ENCODE measurements around the gene CALD1.

CALD1 gene

DNA sequence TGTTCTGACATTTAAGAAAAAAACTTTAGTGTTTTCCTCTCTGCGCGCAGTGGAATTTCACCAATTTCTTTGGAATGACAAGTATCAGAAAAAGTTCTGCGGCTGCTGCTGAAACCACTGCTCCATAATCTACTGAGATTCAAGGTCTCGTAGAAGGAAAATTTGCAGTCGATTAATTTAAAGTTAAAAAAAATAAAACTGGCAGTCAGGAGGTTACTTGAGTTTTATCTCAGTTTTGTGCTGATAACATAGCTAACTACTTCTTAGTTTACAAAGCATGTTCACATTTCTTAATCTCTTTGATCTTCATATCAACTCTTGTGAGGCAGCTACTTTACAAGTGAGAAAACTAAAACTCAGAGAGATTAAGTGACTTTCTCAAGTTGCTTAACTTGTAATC lies 18.2 kb upstream of the CALD1 start:
- DNase-seq (ENCODE audit: low read depth), result no peak

DNA sequence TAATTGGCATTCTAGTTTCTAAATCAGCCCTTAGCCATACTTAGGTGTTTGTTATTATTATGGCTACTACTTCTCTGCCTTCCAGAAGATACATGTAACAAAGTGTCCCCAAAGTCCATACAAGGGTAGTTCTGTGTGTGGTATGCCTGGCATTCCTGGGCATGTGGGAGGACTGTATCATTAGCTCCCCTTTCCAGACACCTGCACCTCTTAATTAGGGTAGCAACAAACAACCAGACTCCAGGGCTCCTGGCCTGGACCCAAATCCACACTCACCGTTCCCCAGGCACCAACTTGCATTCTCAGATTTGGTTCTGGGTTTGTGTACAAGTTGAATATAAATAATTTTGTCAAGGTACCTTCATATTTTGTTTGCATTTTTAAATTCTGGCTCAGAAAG lies 15.5 kb upstream of the CALD1 start:
- DNase-seq (ENCODE audit: low read depth), result no peak

DNA sequence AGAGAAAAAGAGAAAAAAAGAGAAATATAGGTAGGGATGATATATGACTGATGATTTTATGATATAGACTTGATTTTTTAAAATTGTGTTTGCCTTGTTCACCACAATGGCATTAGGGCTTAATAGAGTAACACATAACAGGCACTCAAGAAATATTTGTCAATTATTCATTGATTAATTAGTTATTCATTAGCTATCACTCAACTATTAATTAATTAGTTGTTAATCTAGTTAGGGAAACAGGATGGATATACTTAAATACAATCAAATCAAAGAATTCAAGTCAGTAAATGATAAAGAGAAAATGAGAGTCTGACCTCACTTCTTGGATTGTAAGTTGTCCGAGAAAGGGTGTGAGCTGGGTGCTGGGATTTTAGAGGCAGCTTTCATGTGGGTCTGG lies 15.1 kb upstream of the CALD1 start:
- no peak for DNase-seq (ENCODE audit: low read depth)

DNA sequence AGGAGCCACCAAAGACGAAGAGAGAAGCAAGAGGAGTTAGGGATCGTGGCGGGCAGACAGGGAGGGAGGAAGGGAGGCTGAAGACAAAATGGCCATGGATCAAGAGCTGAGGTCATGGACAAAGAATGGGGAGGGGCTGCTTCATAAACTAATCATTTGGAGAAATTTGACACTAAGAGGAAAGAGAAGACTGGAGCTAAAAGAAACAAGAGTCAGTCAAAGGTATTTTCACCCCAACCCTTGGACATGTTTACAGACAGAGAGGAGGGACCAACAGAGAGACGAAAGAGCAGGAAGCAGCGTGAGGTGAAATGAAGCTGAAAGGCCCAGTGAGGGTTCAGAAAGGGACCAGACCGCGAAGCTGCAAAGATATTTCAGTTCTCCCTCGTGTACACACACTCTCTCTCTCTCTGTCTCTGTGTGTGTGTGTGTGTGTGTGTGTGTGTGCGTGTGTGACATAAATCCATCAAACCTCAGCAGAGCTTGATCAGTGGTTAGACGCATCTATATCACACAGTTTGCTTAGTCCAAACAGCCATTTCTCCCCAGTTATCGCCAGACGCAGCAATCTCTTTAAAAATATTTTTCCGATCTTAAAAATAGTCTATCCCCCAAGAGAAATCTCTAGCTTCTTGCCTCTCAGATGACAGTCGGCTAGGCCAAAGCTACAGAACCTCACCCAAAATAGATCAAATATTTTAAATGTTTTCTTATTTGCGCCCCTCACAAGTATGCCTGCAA lies 12.5 kb upstream of the CALD1 start:
- DNase-seq (ENCODE audit: low read depth), result peak; percentile 66

DNA sequence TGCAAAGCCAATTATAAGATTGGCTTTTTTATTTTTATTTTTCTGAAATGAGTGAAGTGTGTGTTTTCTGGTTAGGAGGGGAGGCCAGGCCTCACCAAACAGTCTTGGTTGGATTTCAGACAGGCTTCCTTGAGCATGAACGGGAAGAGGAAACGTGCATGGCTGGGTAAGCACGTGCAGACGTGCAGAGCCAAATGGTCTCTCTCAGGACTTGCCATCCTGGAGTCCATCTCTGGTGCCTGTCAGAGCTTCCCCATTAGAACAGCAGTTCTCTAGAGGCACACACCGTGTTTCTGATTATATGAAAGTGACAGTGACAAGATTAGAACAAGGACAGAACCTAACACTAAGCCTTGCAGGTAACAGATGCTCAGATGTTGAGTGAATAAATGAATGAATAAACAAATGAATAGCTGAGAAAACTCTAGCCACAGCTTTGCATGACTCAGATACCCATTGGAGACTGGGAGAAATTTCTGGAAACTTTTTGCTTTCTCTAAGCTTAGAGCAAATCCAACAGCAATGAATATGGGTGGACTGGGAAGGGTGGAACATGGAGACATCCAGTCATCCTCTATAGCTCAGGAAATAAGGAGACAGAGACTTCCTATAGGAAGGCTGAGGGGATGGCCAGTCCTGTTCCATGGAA lies 11.8 kb upstream of the CALD1 start:
- no peak for DNase-seq (ENCODE audit: low read depth)

DNA sequence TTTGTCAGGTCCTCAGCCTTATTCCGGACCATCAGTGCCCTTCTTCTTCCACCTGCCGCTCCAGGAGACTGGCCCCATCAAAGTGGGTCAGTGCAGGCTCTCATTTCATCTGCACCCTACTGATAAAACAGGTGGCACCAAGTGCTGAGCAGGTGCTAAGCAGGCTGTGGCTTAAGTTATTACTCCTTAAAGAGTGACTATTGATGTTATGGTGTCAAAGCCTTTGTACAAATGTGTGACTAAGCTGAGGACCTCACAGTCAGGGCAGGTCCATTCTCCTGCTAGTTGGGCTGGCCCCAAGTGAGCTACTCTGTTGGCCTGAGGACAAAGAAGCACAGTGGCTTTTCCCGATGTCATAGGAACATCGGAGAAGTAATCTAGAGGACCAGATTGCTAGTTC lies 11.2 kb upstream of the CALD1 start:
- DNase-seq (ENCODE audit: low read depth), result no peak

DNA sequence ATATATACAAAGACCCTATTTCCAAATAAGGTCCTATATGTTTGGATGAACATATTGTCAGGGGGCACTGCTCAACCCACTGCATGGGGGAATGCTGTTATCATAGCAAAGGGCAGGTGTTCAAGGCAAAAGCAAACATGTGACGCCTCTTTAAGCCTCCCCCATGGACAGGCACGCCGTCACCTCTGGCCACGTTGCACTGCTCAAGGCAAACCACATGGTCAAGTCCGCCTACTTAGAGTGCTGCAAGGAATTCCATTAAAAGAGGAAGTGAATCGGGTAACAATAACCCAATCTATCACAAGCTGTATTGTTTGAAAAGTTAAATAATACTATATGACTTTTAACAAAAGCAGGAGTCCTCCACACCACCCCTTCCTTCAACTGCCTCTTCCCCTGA lies 8.8 kb upstream of the CALD1 start:
- no peak for DNase-seq (ENCODE audit: low read depth)

DNA sequence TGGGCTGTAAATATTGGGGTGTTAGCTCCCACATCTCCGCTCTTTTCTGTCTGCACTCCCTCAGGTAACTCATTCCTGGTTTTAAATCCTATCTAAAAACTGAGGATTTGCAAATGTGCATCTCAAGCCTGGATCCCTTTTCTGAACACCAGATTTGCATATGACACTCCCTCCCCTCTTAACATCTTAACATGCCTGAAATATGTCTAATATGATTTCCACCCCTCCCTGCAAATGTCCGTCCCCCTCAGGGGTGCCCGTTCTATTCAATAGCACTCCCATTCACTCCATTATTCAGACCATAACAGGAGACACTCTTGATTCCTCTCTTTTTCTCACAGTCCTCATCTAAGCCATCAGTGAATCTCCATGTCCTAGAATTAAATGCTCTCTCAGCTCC lies 8.3 kb upstream of the CALD1 start:
- DNase-seq (ENCODE audit: low read depth), result no peak

DNA sequence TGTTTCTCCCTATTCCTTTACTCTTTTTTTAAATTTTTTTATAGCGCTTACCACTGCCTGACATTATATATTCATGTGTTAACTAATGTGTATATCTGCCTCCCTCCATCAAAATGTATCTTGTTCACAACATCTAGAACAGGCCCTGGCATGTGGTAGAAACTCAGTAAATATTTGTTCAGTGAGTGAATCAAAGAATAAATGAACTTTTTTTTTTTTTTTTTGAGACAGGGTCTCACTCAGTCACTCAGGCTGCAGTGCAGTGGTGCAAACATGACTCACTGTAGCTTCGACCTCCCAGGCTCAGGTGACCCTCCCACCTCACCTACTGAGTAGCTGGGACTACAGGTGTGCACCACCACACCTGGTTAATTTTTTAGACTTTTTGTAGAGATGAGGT lies 7.5 kb upstream of the CALD1 start:
- DNase-seq (ENCODE audit: low read depth), result no peak

DNA sequence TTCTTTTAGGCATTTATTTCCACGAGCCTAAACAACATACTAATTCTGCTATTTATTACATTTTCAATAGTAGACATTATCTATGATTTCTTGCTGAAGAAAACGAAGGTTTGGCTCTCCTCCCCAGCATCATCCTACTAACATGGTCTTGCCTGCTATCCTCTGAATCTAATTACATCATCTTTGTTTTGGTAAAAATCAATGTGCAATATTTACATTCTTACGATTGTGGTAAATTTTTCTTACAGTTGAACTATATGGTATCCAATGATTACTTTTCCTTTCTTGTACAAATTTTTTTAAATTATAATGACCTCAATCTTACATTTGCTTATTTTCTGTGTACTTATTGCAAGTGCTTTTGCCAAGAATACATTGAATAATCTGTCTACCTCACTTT lies 7.0 kb upstream of the CALD1 start:
- no peak for DNase-seq (ENCODE audit: low read depth)

DNA sequence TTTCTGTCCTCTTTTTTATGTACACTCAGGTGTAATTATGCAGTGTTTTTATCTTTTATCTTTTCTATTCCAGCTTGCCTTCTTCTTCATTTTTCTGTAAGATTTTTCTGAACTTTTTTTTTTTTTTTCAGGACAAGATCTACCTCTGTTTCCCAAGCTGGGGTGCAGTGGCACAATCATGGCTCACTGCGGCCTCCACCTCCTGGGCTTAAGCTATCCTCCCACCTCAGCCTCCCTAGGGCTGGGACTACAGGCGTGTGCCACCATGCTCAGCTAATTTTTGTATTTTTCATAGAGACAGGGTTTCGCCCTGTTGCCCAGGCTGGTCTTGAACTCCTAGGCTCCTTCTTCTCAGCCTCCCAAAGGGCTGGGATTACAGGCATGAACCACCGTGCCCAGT lies 6.3 kb upstream of the CALD1 start:
- DNase-seq (ENCODE audit: low read depth), result no peak

DNA sequence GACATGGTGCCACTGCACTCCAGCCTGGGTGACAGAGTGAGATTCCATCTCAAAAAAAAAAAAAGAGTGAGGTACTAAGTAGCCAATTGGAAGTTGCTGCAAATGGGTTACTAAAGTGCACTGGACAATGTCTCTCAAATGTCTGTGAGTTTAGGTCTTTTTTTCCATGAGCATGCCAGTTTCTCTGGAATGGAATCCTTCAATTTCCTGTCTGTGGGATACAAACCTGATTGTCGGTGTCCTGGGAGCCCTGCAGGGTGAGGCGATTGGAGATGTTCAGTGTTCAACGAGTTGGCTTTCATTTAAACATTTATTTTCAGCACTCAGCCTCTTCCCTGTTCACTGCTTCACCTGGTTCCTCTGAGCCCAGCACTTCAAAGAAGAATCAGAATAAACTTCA lies 5.3 kb upstream of the CALD1 start:
- no peak for DNase-seq (ENCODE audit: low read depth)

DNA sequence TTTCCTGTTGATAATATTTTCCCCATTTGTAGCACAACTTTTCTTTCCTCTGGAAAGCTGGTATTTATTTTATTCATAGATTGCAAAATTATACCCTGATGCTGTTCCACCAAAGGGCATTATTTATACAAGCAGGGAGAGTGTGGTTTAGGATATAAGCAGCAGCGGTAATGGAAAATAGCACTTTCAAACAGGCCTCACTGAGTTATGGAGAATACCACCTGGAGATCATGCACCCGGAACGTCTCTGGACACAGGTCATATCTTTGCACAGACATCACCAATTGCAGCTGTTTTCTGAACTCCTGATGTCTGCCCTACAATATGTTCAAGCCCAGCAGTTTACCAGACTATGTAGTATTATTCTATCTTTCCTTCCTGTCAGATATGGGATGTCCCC lies 2.0 kb upstream of the CALD1 start:
- no peak for DNase-seq (ENCODE audit: low read depth)

DNA sequence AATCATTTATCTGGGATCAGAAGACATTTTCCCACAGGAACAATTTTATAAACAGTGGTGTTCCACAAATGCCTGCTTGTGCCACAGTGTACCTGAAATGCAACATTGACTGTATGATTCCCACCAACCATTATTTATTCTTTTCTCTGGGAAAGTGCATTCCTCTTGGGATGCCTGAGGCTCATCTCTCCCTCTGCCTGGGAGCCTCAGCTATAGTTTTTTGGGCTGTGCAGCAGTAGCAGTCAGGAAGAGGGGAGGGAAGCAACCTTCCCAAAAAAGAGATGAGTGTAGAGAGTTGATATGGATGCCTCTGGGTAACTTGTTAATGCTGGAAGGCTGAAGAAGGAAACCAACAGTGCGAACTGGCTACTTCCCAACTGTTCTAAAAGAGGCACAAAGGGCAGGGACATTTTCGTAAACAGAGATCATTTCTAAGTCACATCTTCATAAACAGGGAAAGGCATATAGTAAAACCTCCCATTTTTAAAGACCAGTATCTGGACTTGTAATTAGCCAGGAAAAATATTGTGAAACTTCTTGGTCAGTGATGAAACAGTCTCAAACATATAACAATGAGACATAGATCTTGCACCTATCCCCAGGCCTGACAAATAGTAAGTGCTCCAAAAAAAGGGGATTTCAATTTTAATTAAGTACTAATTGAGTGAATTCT lies 1.4 kb upstream of the CALD1 start:
- no peak for DNase-seq (ENCODE audit: low read depth)

DNA sequence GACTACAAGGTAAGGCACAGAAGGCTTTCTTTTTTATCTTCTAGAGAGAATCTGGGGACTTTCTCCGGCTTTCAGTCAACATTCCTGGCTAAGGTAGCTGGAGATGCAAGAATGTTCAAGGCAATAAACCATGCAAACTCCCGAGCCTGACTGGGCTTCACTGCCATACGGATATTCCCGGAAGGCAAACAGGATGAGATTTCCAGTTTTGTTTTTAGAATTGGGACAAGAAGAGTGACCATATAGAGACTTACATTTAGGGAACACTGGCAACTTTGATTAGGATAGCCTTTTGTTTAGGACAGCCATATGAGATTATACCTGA lies 269 bp downstream of the CALD1 start:
- no peak for DNase-seq (ENCODE audit: low read depth)

DNA sequence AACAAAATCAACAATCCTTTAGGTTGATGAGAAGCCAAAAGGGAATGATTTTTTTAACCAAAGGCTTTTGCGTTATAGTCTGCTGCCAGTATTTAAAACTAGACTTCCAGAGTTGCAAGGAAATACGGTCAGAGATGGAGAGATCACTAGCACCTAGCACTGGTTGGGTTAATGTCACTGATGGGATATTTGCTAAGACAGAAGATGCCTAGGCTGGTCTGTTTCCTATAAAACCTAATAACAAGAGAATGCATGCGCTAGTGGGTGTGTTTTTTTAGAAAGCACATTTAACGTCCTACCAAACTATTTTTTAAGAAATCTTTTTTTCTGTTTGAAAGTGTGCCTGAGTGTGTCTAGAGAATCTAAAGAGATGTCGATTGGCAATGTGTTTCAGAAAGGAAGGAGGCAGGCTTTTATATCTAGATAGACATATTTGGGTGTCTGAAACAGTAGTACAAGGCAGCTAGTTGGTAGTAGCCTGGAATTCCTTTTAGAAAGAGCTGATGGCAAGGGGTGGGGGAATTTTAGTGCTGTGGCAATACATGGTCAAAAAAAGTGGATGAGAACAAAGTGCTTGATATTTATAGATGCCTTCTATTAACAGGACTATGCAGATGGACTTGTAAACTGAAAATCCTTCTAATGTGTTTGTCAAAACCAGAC lies 863 bp downstream of the CALD1 start:
- DNase-seq (ENCODE audit: low read depth), result no peak

DNA sequence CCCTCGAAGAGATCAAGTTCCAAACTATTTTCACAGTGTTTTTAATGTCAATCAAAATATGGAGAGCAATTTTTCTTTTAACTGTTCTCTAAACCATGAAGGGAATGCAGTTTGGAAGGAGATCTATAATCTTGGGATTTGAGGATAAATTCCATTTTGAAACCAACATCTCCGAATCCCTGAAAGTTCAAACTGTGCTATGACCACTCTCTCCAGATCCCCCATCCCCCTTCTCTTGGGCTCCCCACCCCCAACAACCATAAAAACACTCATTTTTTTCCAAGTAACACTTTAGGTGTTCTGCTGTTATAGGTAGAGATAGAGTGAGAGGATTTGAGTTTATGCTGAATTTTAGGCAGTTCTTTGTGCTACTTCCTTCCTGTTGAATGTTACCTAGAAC lies 1.7 kb downstream of the CALD1 start:
- DNase-seq (ENCODE audit: low read depth), result no peak

DNA sequence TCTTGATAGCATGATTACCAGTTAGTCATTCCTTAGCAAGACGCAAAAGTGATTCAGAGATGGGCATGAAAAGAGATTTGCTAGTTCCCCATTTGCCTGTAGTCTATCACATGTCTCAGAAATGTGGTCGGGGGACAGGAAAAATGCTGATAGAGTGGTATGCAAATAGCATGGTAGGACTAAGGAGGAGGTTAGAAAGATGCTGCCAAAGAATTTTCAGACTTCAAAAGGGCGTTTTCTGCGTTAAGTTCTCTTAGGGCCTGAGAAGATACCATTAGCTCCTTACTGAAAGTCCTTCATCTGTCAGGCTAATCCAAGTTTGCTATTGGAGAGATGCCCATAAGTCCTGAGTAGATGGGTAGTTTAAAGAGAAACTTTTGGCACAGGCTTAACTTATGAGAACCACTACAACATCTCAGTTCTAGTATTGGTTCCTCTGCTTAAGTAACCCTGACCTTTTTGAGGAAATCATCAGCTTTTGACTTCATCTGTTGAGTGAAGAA lies 2.7 kb downstream of the CALD1 start:
- DNase-seq (ENCODE audit: low read depth), result no peak

DNA sequence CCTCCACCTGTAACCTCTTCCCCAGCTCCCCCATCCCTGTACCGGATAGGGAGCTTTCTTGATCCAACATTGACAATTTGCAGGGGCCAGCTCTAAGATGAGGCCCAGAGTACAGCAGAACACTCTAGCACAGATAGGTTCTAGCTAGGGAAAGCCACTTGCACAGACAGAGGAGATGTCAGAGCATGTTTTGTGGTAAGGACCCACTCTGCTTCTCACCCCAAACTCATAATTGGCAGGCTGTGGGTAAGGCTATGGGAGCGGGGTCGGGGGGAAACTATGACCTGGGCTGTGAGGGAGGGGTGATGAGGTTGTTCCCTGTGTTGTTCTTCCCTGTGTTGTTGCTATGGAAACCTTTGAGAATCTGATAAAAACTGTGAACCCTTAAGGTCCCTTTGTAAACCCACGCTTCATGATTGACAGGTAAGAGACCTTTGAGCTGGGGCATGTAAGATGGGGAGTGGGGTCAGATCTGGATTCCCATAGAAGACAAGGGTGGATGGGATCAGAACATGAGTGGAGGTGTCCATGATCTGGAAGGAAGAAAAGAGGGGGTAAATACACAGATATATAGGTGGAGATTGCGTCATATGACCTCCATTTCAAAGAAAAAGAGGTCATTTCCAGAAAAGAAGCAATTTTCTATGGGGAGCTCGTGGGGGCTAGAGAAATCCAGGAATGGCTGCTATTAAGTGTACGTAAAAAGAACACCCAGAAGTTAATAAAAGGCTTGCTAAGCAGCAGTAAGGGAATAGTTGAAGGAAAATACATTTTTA lies 4.0 kb downstream of the CALD1 start:
- no peak for DNase-seq (ENCODE audit: low read depth)

DNA sequence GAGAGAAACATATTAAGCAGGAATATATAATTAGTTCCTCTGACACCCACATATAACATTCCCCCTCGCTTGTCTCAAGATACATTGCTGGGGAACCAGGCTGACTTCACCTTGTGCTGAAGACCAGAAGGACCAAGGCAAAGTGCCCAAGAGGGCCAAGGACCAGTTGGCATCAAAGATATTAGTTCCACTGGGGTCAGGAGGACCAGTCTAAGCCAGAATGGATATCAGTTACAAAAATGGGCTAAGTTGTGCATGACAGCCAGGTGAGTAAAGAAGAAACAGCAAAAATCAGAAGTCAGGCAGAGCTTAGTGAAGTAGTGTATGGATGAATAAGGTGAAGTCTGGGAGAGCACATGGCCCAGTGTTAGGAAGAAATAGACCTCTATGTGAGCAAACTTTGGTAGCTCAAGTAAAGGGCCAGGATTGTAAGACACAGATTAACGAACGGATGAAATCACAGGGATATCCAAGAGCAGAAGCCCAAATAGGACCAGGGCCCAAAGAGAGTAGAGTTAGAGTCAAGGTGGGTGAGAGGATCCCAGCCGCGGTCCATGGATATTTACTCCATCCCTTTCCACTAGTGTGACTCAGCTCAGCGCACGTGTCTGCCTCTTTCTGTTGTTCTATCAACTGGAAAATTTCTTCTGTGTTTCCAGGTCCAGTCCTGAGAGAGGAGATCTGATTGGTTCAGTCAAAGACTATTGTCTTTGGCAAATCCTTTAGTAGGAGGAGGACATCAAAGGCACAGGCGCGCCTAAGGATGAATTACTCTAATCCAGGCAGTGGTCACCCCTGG lies 5.0 kb downstream of the CALD1 start:
- DNase-seq (ENCODE audit: low read depth), result no peak

DNA sequence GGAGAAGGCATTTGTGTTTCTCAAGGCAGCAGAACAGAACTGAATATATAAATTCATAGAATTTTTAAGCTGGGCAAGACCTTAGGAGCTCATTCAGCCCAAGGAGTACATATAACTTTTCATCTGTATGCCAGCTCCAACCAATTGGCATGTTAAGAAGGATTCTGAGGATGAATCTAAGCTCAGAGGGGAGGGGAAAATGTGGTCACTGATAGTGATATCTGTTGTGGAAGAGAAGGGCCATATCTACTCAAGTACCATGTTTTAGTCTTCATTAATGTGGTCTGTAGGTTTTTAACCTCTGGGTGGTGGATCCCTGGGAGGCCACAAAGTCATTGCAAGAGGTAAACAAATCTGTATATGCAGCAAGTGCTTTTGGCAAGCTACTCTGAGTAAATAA lies 6.4 kb downstream of the CALD1 start:
- DNase-seq (ENCODE audit: low read depth), result no peak
